Fibroblast of skin of abdomen (primary cell): ENCODE results near the gene KPNA4.
"Not testable (repeated sequence)": the region's sequence is repeated elsewhere in the genome, so short reads cannot be mapped to it uniquely, and the experiment has no call there.

ENCODE experiments used
- DNase-seq: peaks from one replicate; pipeline ENCODE4 v3.0.0-alpha.2; 2013

KPNA4 gene

DNA sequence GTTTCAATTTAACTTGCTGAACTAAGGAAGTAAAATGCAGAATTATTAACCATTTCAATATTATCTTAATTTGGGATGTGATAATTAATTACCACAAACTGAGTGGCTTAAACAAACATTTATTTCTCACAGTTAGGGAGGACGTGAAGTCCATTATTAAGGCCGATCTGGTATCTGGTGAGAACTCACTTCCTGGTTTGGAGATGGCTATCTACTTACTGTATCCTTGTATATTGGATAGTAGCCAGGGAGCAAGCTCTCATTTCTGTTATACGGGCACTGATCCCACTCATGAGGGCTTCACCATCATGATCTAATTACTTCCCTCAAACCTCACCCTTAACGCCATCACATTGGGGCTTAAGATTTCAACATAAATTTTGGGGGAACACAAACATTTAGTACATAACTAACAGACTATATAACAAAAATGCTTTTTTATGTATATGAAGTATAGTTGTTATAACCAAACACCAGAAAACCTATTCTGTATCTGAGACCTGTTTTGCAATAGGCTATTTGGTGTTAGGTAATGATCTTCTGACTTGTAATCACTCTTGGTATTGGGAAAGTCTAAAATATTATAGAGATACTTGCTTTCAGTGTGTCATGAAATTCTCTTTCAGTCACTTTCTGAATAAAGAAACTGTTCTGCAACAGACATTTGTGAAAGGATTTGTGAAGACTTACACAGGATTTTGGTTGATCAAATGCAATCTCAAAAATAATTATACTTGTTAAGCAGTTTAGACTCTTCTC is 4.7 kb upstream of the KPNA4 start:
- DNase-seq, result no peak

DNA sequence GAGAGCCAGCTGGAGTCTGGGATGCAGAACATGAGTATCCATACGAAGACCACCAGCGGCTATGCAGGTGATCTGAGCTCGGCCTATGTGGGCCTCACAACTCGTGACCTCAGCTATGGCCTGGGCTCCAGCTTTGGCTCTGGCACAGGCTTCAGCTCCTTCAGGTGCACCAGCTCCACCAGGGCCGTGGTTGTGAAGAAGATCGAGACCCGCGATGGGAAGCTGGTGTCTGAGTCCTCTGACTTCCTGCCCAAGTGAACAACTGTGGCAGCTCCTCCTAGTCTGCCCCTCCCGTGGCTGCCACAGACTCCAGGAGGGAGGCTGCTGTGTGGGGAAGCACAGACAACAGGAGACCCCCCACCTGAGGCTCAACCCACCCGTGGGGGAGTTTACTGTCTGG is 3.6 kb upstream of the KPNA4 start:
- no peak for DNase-seq

DNA sequence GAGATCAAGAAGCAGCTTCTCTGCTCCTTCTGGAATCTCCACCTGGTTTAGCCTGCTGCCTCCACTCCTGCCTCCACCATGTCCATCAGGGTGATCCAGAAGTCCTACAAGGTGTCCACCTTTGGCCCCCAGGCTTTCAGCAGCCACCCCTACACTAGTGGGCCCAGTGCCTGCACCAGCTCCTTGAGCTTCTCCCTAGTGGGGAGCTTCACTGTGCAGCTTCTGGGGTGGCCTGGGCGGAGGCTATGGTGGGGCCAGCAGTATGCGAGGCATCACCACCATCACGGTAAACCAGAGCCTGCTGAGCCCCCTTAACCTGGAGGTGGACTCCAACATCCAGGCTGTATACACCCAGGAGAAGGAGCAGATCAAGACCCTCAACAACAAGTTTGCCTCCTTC is 2.4 kb upstream of the KPNA4 start:
- no peak for DNase-seq

GRCh38 chr3:160566499-160566898 is 1.1 kb upstream of the KPNA4 start:
- DNase-seq, result no peak

DNA sequence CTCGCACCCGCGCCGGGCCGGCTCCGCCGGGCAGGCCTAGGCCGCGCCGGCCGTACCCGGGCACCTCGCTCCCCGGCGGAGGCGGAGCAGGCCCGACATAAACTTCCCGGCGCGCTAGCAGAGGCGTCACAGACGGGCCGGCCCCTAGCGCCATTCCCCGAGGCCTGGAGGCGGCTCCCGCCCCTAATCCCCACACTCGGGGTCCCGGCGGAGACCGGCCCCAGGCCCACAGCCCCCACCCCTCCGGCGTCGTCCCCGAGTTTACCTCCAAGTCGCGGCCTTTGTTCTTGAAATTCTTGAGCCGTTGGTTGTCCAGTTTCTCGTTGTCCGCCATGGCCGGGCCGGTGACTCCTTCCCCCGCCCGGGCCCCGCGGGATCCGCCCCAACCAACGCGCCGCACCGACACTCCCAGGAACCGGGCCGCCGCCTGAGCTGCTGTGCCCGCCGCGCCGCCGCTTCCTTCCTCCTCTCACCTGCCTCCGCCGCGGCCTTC is 376 bp downstream of the KPNA4 start:
- peak; percentile 61 for DNase-seq

DNA sequence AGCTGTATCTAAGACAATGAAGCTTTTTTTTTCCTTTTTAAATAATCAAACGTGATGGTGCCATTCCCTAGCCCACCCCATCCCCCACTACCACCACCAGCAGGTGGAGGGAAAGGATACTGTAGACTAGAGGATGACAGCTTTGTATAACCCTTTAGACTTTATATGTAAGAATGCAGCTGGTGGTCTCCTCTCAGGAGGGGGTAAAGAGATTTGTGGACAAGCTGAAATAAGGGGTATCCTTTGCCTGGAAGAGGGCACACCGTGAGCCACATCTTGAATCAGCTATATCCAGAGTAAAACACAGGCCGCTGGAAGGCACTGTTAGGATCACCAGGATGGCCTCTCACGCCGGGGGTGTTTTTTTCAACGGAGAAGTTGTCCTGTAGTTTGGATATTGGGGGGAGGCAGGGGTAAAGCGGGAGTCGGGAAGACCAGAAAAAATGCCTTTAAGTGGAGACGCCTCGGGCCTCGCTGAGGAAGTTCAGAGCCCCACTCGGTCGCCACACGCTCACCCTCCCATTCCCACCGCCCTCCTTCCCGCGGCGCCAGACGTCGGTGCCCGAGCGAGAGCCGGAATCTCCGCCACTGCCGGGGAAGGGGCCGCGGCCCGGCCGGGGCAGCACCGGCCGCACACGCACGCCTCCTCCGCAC is 986 bp downstream of the KPNA4 start:
- no peak for DNase-seq

DNA sequence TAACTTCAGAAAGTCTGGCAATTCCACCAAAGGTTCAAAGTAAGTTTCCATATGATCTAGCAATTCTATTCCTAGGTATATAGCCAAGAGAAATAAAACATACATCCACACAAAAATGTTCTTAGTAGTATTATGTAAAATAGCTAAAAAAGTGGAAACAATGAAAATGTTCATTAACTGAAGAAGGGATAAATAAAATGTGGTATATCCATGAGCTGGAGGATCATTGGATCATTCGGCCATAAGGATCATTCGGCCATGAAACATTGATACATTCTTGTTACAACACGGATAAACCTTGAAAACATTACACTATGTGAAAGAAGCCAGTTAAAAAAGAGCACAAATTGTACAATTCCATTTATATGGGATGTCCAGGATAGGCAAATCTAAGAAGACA is 2.4 kb downstream of the KPNA4 start:
- DNase-seq, result no peak

DNA sequence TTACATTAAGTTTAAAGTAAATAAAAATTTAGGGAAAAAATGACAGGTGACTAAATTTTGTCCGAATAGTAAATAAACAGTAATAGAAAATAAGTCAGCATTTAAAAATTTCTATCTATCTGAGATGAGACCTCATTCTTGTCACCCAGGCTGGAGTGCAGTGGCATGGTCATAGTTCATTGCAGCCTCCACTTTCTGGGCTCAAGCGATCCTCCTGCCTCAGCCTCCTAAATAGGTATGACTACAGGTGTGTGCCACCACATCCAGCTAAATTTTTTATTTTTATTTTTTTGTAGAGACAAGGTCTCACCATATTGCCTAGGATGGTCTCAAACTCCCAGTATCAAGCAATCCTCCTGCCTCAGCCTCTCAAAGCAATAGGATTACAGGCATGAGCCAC is 7.8 kb downstream of the KPNA4 start:
- no peak for DNase-seq

DNA sequence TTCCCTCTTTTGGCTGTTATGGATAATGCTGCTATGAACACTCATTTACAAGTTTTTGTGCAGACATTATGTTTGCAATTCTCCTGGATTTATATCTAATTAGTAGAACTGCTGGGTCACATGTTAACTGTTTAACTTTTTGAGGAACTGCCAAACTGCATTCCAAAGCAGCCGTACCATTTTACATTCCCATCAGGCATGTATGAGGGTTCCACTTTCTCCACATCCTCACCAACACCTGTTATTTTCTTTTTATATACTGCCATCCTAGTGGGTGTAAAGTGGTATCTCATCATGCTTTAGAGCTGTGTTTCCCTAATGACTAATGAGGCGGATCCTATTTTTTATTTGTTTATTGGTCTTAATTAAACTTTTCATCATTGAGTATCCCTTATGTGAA is 9.2 kb downstream of the KPNA4 start:
- no peak for DNase-seq

- no peak for DNase-seq
These were observed 10.4 kb downstream of the KPNA4 start for GRCh38 chr3:160554980-160555379.

DNA sequence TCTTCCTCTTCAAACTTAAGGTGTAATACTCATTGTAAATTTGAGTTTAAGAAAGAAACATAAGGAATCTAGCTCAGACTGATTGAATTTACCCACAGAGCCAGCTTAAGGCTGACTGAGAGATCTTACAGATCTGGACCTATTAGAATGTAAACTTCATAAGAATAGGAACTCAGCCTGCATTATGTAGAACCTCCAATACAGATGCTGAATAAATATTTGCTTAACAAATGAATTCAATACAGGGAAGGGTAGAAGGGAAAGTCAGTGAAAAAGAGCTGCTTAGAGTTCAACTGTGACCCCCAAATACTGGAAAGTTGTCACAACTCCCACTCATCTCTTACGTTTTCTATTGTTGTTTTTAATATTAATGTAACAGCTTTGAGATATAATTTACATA is 11.5 kb downstream of the KPNA4 start:
- DNase-seq, result no peak

GRCh38 chr3:160546727-160547126 is 18.6 kb downstream of the KPNA4 start:
- DNase-seq, result no peak

DNA sequence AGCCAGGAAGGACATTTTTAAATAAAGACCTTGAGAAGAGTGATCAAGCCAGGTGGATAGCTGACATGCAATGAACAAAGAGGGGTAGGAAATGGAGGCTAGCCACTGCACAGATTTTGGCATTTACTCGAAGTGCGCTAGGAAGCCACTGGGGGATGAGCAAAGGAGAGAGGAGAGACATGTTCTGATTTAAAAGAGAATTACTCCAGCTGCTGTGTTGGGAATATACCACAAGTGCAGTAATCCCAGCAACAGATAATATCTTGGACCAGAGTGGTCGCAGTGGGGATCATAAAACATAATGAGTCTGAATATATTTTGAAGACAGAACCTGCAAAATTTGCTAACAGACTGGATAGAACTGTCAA is 19.9 kb downstream of the KPNA4 start:
- DNase-seq, result no peak

DNA sequence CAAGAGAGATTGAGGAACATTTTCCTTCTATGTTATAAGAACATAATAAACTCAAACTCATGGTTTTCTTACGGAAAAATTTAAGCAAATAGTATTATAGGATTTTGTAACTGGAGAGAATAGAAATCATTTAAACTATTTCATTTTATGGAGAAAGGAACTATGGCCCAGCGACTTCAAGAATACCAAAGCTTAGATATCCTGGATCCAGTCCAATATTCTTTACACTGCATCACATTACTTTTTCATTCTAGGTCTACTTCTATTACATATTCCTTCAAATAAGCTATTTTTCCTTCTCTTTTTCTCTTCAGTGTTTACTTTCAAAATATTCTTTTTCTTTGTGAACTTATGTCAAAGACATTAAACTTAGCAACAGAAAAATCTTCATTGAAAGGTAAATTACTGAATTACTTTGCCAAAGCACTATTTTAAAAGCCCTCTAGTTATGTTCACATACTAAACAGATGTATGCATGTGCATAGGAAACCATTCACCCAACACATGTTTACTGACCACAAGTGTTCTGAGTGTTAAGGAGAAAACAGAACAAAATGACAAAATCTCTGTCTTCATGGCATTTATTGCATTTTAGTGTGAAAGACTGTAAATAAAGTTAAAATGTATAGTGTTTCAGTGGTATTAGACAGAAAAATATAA is 20.4 kb downstream of the KPNA4 start:
- DNase-seq, result no peak

DNA sequence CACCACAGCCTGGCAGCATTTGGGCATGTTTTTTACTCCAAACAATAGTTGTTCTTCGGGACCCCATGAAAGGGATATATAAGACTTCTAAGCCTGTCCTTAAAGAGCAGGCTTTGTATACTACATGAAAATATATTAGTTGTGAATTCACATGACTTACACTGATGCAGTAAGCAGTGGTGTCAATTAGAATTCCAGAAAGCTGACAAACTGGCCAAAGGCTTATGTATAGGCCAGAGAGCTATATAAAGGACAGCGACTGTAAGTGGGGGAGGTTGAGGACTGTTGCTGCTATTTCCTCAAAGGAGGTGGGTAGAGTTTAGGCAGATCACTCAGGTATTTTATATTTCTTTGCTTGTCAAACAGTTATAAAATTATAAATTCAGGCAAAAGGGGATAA is 24.8 kb downstream of the KPNA4 start:
- peak; percentile 61 for DNase-seq

GRCh38 chr3:160538895-160539294 is 26.5 kb downstream of the KPNA4 start:
- no peak for DNase-seq

DNA sequence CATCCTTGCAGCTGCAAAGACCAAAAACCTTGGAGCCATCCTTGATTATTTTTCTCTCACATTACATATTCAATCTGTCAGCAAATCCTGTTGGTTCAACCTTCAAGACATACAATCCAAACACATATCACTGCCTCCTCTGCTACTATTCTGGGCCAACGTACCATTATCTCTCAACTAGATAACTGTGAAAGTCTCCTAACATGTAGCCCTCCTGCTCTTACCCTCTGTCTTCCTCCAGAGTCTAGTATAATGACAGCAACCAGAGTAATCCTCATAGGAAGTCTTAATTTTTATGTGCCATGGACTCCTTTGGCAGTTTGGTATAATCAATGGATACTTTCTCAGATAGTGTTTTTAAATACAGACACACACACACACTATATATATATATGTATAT is 27.6 kb downstream of the KPNA4 start:
- no peak for DNase-seq

- DNase-seq, result no peak
These were observed 33.0 kb downstream of the KPNA4 start for GRCh38 chr3:160532371-160532770.

DNA sequence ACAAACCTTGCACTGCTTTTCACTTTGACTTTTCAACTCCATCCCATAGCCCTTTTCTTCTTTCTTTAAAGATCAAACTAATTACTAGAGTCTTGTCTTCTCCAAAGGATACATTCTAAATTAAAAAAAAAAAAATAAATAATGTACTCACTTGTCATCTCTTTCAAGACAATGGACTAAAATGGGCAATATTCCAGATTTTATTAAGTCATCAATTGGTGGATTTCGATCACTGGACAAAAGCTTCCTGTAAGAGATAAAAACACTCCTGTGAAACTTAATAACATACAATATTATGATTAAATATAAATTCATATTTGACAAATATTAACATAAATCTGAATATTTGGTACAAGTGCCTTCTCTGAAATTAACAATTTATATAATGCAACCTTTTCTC is 34.1 kb downstream of the KPNA4 start:
- no peak for DNase-seq

GRCh38 chr3:160516391-160516790 is 49.0 kb downstream of the KPNA4 start:
- DNase-seq, result not testable (repeated sequence)

DNA sequence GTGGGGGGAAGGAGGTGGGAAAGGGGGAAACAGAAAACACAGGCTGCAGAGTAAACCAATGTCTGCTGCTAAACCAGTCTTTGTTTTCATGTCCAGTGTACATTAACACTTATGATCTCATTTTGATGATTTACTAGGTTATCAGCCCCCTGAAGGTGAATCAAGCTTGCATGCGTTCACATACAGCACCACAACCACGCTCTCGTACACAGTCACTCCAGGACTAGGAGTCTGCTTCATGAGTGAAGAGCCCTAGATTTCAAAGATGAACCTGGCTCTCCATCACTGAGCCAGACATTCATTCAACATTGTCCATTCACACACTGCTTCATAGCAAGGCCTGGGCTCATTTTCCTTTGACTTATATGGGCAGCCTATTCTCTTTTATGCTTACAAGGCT is 64.0 kb downstream of the KPNA4 start:
- DNase-seq, result no peak

DNA sequence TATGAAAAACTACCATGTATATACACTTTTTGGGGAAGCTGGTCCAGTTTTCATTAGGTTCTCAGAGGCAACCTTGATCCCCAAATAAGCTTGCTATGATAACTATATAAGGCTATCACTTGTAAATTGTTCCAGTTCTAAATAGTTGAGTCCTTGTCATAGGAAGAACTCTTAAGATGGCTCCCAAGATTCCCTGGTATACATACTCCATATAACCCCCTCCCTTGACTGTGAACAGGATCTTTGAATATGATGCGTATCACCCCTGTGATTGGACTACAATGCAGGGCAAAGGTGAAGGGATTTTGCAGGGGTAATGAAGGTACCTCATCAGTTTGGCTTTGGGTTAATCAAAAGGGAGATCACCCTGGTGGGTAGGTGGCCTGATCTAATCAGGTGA is 67.2 kb downstream of the KPNA4 start:
- DNase-seq, result no peak

- DNase-seq, result no peak
These were observed 75.2 kb downstream of the KPNA4 start for GRCh38 chr3:160490166-160490565.

GRCh38 chr3:160486459-160486869 is 78.9 kb downstream of the KPNA4 start:
- DNase-seq, result peak; percentile 53
